Measurements from ENCODE around the gene MAGEB4. TPM values are rescaled to one million over a fixed set of nuclear protein-coding genes. Genes with fewer than 3 reads are reported as not detected.

Gene MAGEB4
- total and polyA plus RNA-seq, 12 donors = not detected

DNA sequence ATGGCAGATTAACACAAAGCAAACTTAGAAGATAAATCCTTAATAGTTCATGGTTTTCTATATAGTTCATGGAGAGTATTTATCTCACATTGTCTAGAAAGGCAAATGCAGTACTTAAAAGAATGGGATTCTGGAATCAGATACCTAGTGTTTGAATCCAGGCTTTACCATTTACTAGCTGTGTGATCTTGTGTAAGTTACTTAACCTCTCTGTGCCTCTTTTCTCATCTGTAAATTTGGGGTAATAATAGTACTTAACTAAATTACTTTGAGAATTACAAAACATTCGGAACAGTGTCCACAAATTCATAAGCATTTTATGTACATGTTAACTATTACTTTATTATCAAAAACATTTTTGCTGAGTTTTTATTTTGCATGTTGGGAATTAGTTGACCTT is 21.0 kb downstream of the MAGEB4 start:
- no peak for DNase-seq
- Histone ChIP-seq H3K4me1 (replicated peaks in 1 of 2) (no peaks in the 10 kb centered on the region), H3K27ac (no peak overlapping the region), H3K27me3 (peaks cover 9% of the 10 kb centered on the region), H3K9me3 (replicated peaks in 1 of 3) (no peaks in the 10 kb centered on the region), H3K36me3 (replicated peaks in 1 of 2) (no peaks in the 10 kb centered on the region), H3K4me3 (no peak overlapping the region)
- intact Hi-C loops (cut with DNase I) = no loop called here
- no peak for TF ChIP-seq POLR2A (IDR thresholded peaks at IDR 0.05)
- 52 to 79% (median 65%) methylated on average over 1 of the region's 1 CpG for WGBS, 4 donors

GRCh38 chrX:30270639-30271038 is 28.8 kb downstream of the MAGEB4 start:
- no peak for DNase-seq
- H3K27me3 ChIP-seq = peaks cover 6% of the 10 kb centered on the region
- H3K36me3 ChIP-seq (replicated peaks in 1 of 2) = no peaks in the 10 kb centered on the region
- H3K9me3 ChIP-seq (replicated peaks in 1 of 3) = no peaks in the 10 kb centered on the region
- no peak overlapping the region for H3K4me3 ChIP-seq
- no peak overlapping the region for H3K27ac ChIP-seq
- TF ChIP-seq CTCF (IDR thresholded peaks at IDR 0.05) (no peak), POLR2A (IDR thresholded peaks at IDR 0.05) (no peak)
- H3K4me1 ChIP-seq (replicated peaks in 1 of 2) = no peaks in the 10 kb centered on the region
- 72 to 92% (median 85%) methylated on average over 3 of the region's 3 CpGs for WGBS, 4 donors
- intact Hi-C loops (cut with DNase I) = loop anchor here in 1 of 2 donors (5.0 kb wide), 1 partner anchor 237 kb away; no protein-coding TSS in a partner anchor

GRCh38 chrX:30275498-30275897 is 33.7 kb downstream of the MAGEB4 start:
- Histone ChIP-seq H3K36me3 (replicated peaks in 1 of 2) (no peaks in the 10 kb centered on the region), H3K27ac (no peak overlapping the region), H3K9me3 (replicated peaks in 1 of 3) (no peaks in the 10 kb centered on the region), H3K4me1 (replicated peaks in 1 of 2) (no peaks in the 10 kb centered on the region), H3K4me3 (no peak overlapping the region), H3K27me3 (no peaks in the 10 kb centered on the region)
- DNase-seq = peak in 1 of 7 donors; percentile 3
- intact Hi-C loops (cut with DNase I) = no loop called here
- TF ChIP-seq POLR2A (IDR thresholded peaks at IDR 0.05) = no peak
- peak in 5 of 6 experiments; percentile 48 to 59 (median 53) for TF ChIP-seq CTCF (IDR thresholded peaks at IDR 0.05)
- 0 to 14% (median 6%) methylated on average over 1 of the region's 1 CpG for WGBS, 4 donors

DNA sequence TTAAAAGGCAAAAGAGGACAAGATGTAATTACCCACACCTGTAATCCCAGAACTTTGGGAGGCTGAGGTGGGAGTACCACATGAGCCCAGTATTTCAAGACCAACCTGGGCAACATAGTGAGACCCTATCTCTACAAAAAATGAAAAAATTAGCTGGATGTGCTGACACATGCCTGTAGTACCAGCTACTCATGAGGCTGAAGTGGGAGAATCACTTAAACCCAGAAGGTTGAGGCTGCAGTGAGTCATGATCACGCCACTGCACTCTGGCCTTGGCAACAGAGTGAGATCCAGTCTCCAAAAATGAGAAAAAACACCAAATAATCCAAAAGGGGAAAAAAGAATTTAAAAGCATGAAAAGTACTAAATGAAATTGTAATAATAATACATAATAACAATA is 36.6 kb downstream of the MAGEB4 start:
- intact Hi-C loops (cut with DNase I) = no loop called here
- 35 to 44% (median 36%) methylated on average over 1 of the region's 1 CpG for WGBS, 4 donors

More for the DNA sequence above, 36.6 kb downstream of the MAGEB4 start:
- no peaks in the 10 kb centered on the region for H3K9me3 ChIP-seq (replicated peaks in 1 of 3)
- H3K4me1 ChIP-seq (replicated peaks in 1 of 2) = no peaks in the 10 kb centered on the region
- no peak for TF ChIP-seq CTCF (IDR thresholded peaks at IDR 0.05)
- TF ChIP-seq POLR2A (IDR thresholded peaks at IDR 0.05) = peak in 1 of 2 donors; percentile 51
- no peaks in the 10 kb centered on the region for H3K36me3 ChIP-seq (replicated peaks in 1 of 2)
- H3K27ac ChIP-seq = peak overlapping the region in 1 of 5 donors; percentile 6
- DNase-seq = peak; percentile 51 to 78 (median 62)
- no peak overlapping the region for H3K4me3 ChIP-seq
- no peaks in the 10 kb centered on the region for H3K27me3 ChIP-seq
